IPS-15b (cell line): ENCODE results near the gene U2AF1L4.
A peak's percentile ranks its signal among the peaks of the same experiment; 100 is the strongest.
"Not testable (repeated sequence)": the region's sequence is repeated elsewhere in the genome, so short reads cannot be mapped to it uniquely, and the experiment has no call there.

Source experiments
- H3K27me3 ChIP-seq: one replicate; pipeline ENCODE4 v1.6.1; 2013; ENCODE audit warnings: low read length; ENCODE audit not compliant: control insufficient read depth, insufficient read depth
- H3K36me3 ChIP-seq: one replicate; pipeline ENCODE4 v1.6.1; 2013; ENCODE audit warnings: low read length; ENCODE audit not compliant: control insufficient read depth, insufficient read depth
- H3K4me1 ChIP-seq: one replicate; pipeline ENCODE4 v1.6.1; 2013; ENCODE audit warnings: mild to moderate bottlenecking, low read length; ENCODE audit not compliant: control insufficient read depth, insufficient read depth
- H3K4me3 ChIP-seq: one replicate; pipeline ENCODE4 v1.5.1; 2013; ENCODE audit warnings: low read depth, low read length
- H3K9ac ChIP-seq: one replicate; pipeline ENCODE4 v1.6.1; 2013; ENCODE audit warnings: low read depth, mild to moderate bottlenecking, low read length
- H3K9me3 ChIP-seq: one replicate; pipeline ENCODE4 v1.6.1; 2013; ENCODE audit warnings: mild to moderate bottlenecking, low read length; ENCODE audit not compliant: control insufficient read depth, insufficient read depth

The U2AF1L4 gene

GRCh38 chr19:35724560-35724959 lies 20.7 kb downstream of the U2AF1L4 start:
- no peaks in the 10 kb centered on the region for H3K9me3 ChIP-seq
- H3K27me3 ChIP-seq, result no peaks in the 10 kb centered on the region
- H3K36me3 ChIP-seq, result peaks cover 87% of the 10 kb centered on the region
- no peak overlapping the region for H3K4me3 ChIP-seq
- H3K4me1 ChIP-seq, result no peaks in the 10 kb centered on the region
- no peak overlapping the region for H3K9ac ChIP-seq

- peaks cover 82% of the 10 kb centered on the region for H3K36me3 ChIP-seq
- H3K4me3 ChIP-seq, H3K9ac ChIP-seq, H3K27me3 ChIP-seq, H3K4me1 ChIP-seq, H3K9me3 ChIP-seq: not testable (repeated sequence)
These were observed 21.1 kb downstream of the U2AF1L4 start for GRCh38 chr19:35724132-35724531.

DNA sequence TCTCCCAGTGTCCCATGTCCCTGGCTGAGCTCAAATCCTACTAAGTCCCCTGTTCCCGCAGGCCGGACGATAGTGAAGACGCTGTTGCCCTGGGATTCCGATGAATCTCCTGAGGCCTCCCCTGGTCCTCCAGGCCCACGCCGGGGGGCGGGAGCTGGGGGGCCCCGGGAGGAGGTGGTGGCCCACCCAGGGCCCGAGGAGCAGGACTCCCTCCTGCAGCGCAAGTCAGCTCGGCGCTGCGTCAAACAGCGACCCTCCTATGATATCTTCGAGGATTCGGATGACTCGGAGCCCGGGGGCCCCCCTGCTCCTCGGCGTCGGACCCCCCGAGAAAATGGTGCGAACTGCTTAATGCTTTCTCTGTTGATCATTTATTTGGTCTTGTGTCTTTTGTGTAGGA lies 21.5 kb downstream of the U2AF1L4 start:
- H3K27me3 ChIP-seq, result no peaks in the 10 kb centered on the region
- H3K36me3 ChIP-seq, result peaks cover 78% of the 10 kb centered on the region
- H3K9ac ChIP-seq, result no peak overlapping the region

GRCh38 chr19:35722897-35723296 lies 22.3 kb downstream of the U2AF1L4 start:
- H3K9me3 ChIP-seq, result no peaks in the 10 kb centered on the region
- H3K4me1 ChIP-seq, result no peaks in the 10 kb centered on the region
- no peaks in the 10 kb centered on the region for H3K27me3 ChIP-seq
- no peak overlapping the region for H3K9ac ChIP-seq
- no peak overlapping the region for H3K4me3 ChIP-seq
- H3K36me3 ChIP-seq, result peaks cover 70% of the 10 kb centered on the region

More for the DNA sequence above, 21.5 kb downstream of the U2AF1L4 start:
- H3K4me3 ChIP-seq, result no peak overlapping the region
- no peaks in the 10 kb centered on the region for H3K9me3 ChIP-seq
- no peaks in the 10 kb centered on the region for H3K4me1 ChIP-seq

GRCh38 chr19:35722461-35722860 lies 22.8 kb downstream of the U2AF1L4 start:
- Histone ChIP-seq H3K36me3 (peaks cover 66% of the 10 kb centered on the region), H3K4me3 (no peak overlapping the region), H3K4me1 (no peaks in the 10 kb centered on the region), H3K27me3 (no peaks in the 10 kb centered on the region), H3K9ac (no peak overlapping the region), H3K9me3 (no peaks in the 10 kb centered on the region)

- Histone ChIP-seq H3K27me3 (no peaks in the 10 kb centered on the region), H3K4me3 (no peak overlapping the region), H3K9ac (no peak overlapping the region), H3K4me1 (no peaks in the 10 kb centered on the region), H3K36me3 (peaks cover 58% of the 10 kb centered on the region), H3K9me3 (no peaks in the 10 kb centered on the region)
These were observed 23.8 kb downstream of the U2AF1L4 start for GRCh38 chr19:35721374-35721773.

GRCh38 chr19:35720648-35721047 lies 24.6 kb downstream of the U2AF1L4 start:
- H3K9ac ChIP-seq, result no peak overlapping the region
- H3K36me3 ChIP-seq, result peaks cover 51% of the 10 kb centered on the region
- no peaks in the 10 kb centered on the region for H3K4me1 ChIP-seq
- no peak overlapping the region for H3K4me3 ChIP-seq
- no peaks in the 10 kb centered on the region for H3K9me3 ChIP-seq
- H3K27me3 ChIP-seq, result no peaks in the 10 kb centered on the region

DNA sequence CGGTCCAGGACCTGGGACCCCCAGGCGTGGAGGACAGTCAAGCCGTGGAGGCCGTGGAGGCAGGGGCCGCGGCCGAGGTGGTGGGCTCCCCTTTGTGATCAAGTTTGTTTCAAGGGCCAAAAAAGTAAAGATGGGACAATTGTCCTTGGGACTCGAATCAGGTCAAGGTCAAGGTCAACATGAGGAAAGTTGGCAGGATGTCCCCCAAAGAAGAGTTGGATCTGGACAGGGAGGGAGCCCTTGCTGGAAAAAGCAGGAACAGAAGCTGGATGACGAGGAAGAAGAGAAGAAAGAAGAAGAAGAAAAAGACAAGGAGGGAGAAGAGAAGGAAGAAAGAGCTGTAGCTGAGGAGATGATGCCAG lies 25.1 kb downstream of the U2AF1L4 start:
- Histone ChIP-seq H3K27me3 (no peaks in the 10 kb centered on the region), H3K9me3 (no peaks in the 10 kb centered on the region), H3K36me3 (peaks cover 46% of the 10 kb centered on the region), H3K9ac (no peak overlapping the region), H3K4me1 (no peaks in the 10 kb centered on the region), H3K4me3 (no peak overlapping the region)

DNA sequence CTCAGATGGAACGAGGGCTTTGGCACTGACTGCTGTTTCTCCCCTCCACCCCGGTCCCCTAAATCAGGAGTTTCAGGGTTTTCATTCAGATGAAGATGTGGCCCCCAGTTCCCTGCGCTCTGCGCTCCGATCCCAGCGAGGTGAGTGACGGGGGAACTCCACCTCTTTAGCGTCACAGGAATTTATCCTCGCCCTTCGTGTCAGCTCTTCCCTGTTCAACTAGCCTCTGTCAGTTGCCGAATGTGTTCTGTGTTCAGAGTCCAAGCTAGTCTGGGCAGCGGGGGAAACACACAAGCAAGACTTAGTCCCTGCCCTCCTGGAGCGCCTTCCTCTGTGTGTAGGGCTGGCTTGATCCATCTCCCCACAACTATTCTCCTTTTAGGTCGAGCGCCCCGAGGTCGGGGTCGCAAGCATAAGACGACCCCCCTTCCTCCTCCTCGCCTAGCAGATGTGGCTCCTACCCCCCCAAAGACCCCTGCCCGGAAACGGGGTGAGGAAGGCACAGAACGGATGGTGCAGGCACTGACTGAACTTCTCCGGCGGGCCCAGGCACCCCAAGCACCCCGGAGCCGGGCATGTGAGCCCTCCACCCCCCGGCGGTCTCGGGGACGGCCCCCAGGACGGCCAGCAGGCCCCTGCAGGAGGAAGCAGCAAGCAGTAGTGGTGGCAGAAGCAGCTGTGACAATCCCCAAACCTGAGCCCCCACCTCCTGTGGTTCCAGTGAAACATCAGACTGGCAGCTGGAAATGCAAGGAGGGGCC lies 25.6 kb downstream of the U2AF1L4 start:
- H3K4me1 ChIP-seq, result no peaks in the 10 kb centered on the region
- no peak overlapping the region for H3K9ac ChIP-seq
- peaks cover 41% of the 10 kb centered on the region for H3K36me3 ChIP-seq
- no peaks in the 10 kb centered on the region for H3K27me3 ChIP-seq
- no peaks in the 10 kb centered on the region for H3K9me3 ChIP-seq
- H3K4me3 ChIP-seq, result peak overlapping the region; percentile 95

GRCh38 chr19:35718345-35719041 lies 26.7 kb downstream of the U2AF1L4 start:
- Histone ChIP-seq H3K27me3 (peaks cover 8% of the 10 kb centered on the region), H3K9ac (peak overlapping the region; percentile 60), H3K4me1 (no peaks in the 10 kb centered on the region), H3K36me3 (peaks cover 30% of the 10 kb centered on the region), H3K9me3 (no peaks in the 10 kb centered on the region), H3K4me3 (peak overlapping the region; percentile 95)

DNA sequence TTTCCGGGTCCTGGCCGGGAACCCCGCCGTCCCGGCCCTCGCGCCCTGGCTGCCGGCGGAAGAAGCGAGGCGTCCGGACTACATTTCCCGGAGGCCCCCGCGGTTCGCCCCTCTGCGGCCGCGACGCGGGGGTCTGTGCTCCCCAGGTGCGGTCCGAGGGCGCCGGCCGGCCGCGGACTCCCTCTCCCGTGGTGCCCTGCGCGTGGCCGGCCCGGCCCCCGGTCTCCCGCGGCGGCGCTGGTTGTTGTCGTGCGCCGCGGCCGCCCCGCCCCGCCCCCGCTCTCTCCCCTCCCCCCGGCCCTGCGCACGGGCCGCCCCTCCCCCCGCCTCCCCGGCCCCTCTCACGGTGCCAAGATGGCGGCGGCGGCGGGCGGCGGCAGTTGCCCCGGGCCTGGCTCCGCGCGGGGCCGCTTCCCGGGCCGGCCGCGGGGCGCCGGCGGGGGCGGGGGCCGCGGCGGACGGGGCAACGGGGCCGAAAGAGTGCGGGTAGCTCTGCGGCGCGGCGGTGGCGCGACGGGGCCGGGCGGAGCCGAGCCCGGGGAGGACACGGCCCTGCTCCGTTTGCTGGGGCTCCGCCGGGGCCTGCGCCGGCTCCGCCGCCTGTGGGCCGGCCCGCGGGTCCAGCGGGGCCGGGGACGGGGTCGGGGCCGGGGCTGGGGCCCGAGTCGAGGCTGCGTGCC lies 27.4 kb downstream of the U2AF1L4 start, which contains the start of gene KMT2B:
KMT2B (plus strand) TSS at position 339 of the 680 bp plus-strand sequence; CDS start at position 355, 16 bp downstream.
- Histone ChIP-seq H3K27me3 (peaks cover 11% of the 10 kb centered on the region), H3K36me3 (peaks cover 23% of the 10 kb centered on the region), H3K4me3 (peak within 1 kb of the TSS; percentile 95), H3K9ac (peak within 1 kb of the TSS; percentile 65), H3K4me1 (no peaks in the 10 kb centered on the region), H3K9me3 (no peaks in the 10 kb centered on the region)
